ENCODE data around the gene EFNA1.
A peak's percentile ranks its signal among the peaks of the same experiment; 100 is the strongest.
"Not testable (repeated sequence)": the region's sequence is repeated elsewhere in the genome, so short reads cannot be mapped to it uniquely, and the experiment has no call there.

EFNA1 gene

GRCh38 chr1:155135415-155136028 is 7.8 kb downstream of the EFNA1 start, which contains the start of gene SLC50A1:
Gene SLC50A1, plus strand, starts transcription at chr1:155135852. Its CDS starts 60 bp downstream, at chr1:155135912.
- Mint-ChIP-seq H3K27ac (peak within 1 kb of the TSS; percentile 100), H3K4me1 (ENCODE audit: low read depth) (peaks cover 33% of the 10 kb centered on the region), H3K9me3 (no peaks in the 10 kb centered on the region), H3K36me3 (ENCODE audit: low read depth) (peaks cover 27% of the 10 kb centered on the region), H3K27me3 (ENCODE audit: low read depth) (no peaks in the 10 kb centered on the region), H3K4me3 (peak within 1 kb of the TSS; percentile 99)
- DNase-seq (ENCODE audit: low spot score): peak; percentile 95

DNA sequence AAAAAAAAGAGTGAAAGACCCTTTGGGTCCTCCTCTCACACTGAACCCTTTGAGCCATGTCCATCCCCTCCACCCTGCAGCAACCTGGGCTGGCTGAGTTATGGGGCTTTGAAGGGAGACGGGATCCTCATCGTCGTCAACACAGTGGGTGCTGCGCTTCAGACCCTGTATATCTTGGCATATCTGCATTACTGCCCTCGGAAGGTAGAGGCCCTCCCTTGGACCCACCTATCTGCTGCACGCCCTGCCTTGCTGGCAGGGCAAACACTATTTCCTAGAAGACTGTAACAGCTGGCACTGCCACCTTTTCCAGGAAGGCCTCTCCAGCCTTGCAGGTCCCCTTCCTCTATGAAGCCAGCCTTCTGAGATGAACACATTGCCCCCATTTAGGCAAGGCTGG is 9.1 kb downstream of the EFNA1 start:
- Mint-ChIP-seq H3K9me3 (no peaks in the 10 kb centered on the region), H3K4me3 (peak overlapping the region; percentile 99), H3K27ac (peak overlapping the region; percentile 100), H3K4me1 (ENCODE audit: low read depth) (peaks cover 35% of the 10 kb centered on the region), H3K27me3 (ENCODE audit: low read depth) (peaks cover 5% of the 10 kb centered on the region), H3K36me3 (ENCODE audit: low read depth) (peaks cover 27% of the 10 kb centered on the region)
- DNase-seq (ENCODE audit: low spot score): no peak

GRCh38 chr1:155137154-155137949 is 9.7 kb downstream of the EFNA1 start:
- Mint-ChIP-seq H3K36me3 (ENCODE audit: low read depth) (peaks cover 25% of the 10 kb centered on the region), H3K9me3 (no peaks in the 10 kb centered on the region), H3K4me3 (peak overlapping the region; percentile 99), H3K4me1 (ENCODE audit: low read depth) (peaks cover 35% of the 10 kb centered on the region), H3K27ac (peak overlapping the region; percentile 100), H3K27me3 (ENCODE audit: low read depth) (peaks cover 5% of the 10 kb centered on the region)
- DNase-seq (ENCODE audit: low spot score): no peak

DNA sequence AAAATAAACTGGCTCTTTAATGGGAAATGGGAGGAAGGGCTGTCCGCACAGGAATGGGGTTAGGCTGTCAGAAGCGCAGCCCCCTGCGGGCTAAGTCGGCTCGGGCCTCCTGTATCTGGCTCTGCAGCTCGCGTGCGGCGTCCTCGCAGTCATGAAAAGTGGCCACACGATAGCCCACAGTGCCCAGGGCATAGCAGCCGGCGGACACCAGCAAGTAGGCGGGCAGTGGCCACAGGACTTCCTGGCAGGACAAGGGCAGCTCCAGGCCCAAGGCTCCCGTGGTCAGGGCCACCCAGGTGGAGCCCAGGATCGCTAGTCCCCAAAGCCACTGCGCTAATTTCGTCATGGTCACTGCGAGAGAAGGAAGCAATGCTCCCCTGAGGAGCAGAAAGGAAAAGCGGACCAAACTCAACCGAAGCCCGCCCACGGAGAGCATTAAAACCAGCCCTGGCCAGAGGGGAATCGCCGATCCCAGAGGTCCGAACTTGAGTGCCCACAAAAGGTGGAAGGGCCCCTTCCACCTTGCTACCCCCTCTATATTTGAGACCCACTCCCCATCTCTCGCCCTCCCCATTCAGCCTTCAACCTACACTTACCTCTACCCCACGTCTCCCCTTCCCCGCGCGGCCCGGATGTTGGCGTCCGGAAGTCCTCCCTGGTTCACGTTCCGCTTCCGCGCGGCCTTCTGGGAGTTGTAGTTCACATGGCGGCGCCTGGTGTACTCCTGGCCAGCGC is 12.4 kb downstream of the EFNA1 start, which contains the start of gene DPM3:
Gene DPM3 (minus strand): TSS at position 637 of the 735 bp plus-strand sequence. CDS start 291 bp downstream, at position 346.
- H3K9me3 Mint-ChIP-seq: no peaks in the 10 kb centered on the region
- peaks cover 29% of the 10 kb centered on the region for H3K4me1 Mint-ChIP-seq (ENCODE audit: low read depth)
- peaks cover 8% of the 10 kb centered on the region for H3K27me3 Mint-ChIP-seq (ENCODE audit: low read depth)
- peak within 1 kb of the TSS; percentile 99 for H3K4me3 Mint-ChIP-seq
- DNase-seq (ENCODE audit: low spot score): peak; percentile 86
- H3K36me3 Mint-ChIP-seq (ENCODE audit: low read depth): peaks cover 23% of the 10 kb centered on the region
- peak within 1 kb of the TSS; percentile 95 for H3K27ac Mint-ChIP-seq

GRCh38 chr1:155140630-155140953 is 12.9 kb downstream of the EFNA1 start:
- Mint-ChIP-seq H3K27me3 (ENCODE audit: low read depth) (peaks cover 10% of the 10 kb centered on the region), H3K4me3 (peak overlapping the region; percentile 99), H3K36me3 (ENCODE audit: low read depth) (peaks cover 23% of the 10 kb centered on the region), H3K4me1 (ENCODE audit: low read depth) (peaks cover 27% of the 10 kb centered on the region), H3K9me3 (no peaks in the 10 kb centered on the region), H3K27ac (peak overlapping the region; percentile 95)
- no peak for DNase-seq (ENCODE audit: low spot score)

- H3K4me1 Mint-ChIP-seq (ENCODE audit: low read depth): peaks cover 24% of the 10 kb centered on the region
- no peaks in the 10 kb centered on the region for H3K9me3 Mint-ChIP-seq
- peaks cover 21% of the 10 kb centered on the region for H3K36me3 Mint-ChIP-seq (ENCODE audit: low read depth)
- no peak overlapping the region for H3K27ac Mint-ChIP-seq
- H3K27me3 Mint-ChIP-seq (ENCODE audit: low read depth): peaks cover 17% of the 10 kb centered on the region
- no peak overlapping the region for H3K4me3 Mint-ChIP-seq
- DNase-seq (ENCODE audit: low spot score): no peak
Measured at GRCh38 chr1:155141749-155142148, 14.1 kb downstream of the EFNA1 start.

DNA sequence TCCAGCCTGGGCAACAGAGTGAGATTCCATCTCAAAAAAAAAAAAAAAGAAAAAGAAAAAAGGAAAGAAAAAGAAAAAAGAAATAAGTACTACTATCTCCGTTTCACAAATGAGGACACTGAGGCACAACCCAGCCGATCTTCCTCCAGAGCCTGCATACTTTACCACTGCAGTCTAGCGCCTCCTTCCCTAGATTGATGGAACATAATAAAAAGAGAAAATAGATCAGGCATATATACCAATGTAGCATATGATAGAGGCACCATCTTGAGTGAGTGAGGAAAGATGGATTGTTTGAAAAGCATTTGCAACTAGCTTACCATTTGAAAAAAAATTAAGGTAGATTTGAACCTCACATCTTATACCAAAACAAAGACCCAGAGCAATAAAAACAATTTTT is 17.8 kb downstream of the EFNA1 start:
- no peaks in the 10 kb centered on the region for H3K36me3 Mint-ChIP-seq (ENCODE audit: low read depth)
- H3K27me3 Mint-ChIP-seq (ENCODE audit: low read depth): peaks cover 30% of the 10 kb centered on the region
- H3K4me3 Mint-ChIP-seq: no peak overlapping the region
- H3K9me3 Mint-ChIP-seq: no peaks in the 10 kb centered on the region
- no peak overlapping the region for H3K27ac Mint-ChIP-seq
- no peak for DNase-seq (ENCODE audit: low spot score)
- peaks cover 10% of the 10 kb centered on the region for H3K4me1 Mint-ChIP-seq (ENCODE audit: low read depth)

DNA sequence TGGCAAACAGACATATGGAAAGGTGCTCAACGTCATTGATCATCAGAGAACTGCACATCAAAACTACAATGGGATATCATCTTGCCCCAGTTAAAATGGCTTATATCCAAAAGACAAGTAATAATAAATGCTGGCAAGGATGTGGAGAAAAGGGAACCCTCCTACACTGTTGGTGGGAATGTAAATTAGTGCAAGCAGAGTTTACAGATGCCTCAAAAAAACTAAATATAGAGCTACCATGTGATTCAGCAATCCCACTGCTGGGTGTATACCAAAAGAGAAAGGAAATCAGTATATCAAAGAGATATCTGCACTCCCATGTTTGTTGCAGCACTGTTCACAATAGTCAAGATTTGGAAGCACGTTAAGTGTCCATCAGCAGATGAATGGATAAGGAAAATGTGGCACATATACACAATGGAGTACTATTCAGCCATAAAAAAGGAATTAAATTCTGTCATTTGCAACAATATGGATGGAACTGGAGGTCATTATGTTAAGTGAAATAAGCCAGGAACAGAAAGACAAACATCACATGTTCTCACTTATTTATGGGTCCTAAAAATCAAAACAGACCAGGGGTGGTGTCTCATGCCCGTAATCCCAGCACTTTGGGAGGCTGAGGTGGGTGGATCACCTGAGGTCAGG is 28.4 kb downstream of the EFNA1 start:
- not testable (repeated sequence) for H3K9me3 Mint-ChIP-seq; H3K4me1 Mint-ChIP-seq (ENCODE audit: low read depth); H3K36me3 Mint-ChIP-seq (ENCODE audit: low read depth); H3K27ac Mint-ChIP-seq; DNase-seq (ENCODE audit: low spot score); H3K4me3 Mint-ChIP-seq
- H3K27me3 Mint-ChIP-seq (ENCODE audit: low read depth): peaks cover 30% of the 10 kb centered on the region

DNA sequence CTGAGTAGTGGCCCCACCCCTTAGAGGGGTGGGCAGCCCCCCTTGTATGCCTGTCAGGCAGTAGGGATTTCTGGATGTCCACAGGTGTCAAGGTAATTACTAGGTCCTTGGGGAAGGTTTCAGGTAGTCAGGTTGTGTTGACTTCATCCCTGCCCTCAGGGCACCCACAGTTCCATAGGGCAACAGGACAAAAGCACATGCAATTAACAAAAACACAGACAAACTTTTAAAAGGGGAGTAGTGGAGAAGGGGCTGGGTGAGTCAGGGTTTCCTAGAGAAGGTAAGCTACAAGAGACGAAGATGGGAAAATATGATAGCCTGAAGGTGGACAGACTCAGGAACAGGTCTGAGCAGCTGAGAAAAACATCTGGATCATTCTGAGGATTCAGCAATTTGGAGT is 31.3 kb downstream of the EFNA1 start:
- DNase-seq (ENCODE audit: low spot score): no peak
- H3K4me3 Mint-ChIP-seq: no peak overlapping the region
- no peaks in the 10 kb centered on the region for H3K9me3 Mint-ChIP-seq
- peaks cover 21% of the 10 kb centered on the region for H3K27me3 Mint-ChIP-seq (ENCODE audit: low read depth)
- no peak overlapping the region for H3K27ac Mint-ChIP-seq
- no peaks in the 10 kb centered on the region for H3K36me3 Mint-ChIP-seq (ENCODE audit: low read depth)
- no peaks in the 10 kb centered on the region for H3K4me1 Mint-ChIP-seq (ENCODE audit: low read depth)

GRCh38 chr1:155160128-155160527 is 32.5 kb downstream of the EFNA1 start:
- H3K27ac Mint-ChIP-seq: no peak overlapping the region
- peaks cover 14% of the 10 kb centered on the region for H3K27me3 Mint-ChIP-seq (ENCODE audit: low read depth)
- H3K4me1 Mint-ChIP-seq (ENCODE audit: low read depth): no peaks in the 10 kb centered on the region
- no peaks in the 10 kb centered on the region for H3K36me3 Mint-ChIP-seq (ENCODE audit: low read depth)
- no peaks in the 10 kb centered on the region for H3K9me3 Mint-ChIP-seq
- no peak overlapping the region for H3K4me3 Mint-ChIP-seq
- DNase-seq (ENCODE audit: low spot score): no peak

- H3K27ac Mint-ChIP-seq; DNase-seq (ENCODE audit: low spot score); H3K36me3 Mint-ChIP-seq (ENCODE audit: low read depth); H3K27me3 Mint-ChIP-seq (ENCODE audit: low read depth); H3K4me1 Mint-ChIP-seq (ENCODE audit: low read depth); H3K9me3 Mint-ChIP-seq; H3K4me3 Mint-ChIP-seq: not testable (repeated sequence)
Measured at GRCh38 chr1:155162631-155163030, 35.0 kb downstream of the EFNA1 start.

GRCh38 chr1:155163785-155164184 is 36.1 kb downstream of the EFNA1 start:
- not testable (repeated sequence) for H3K36me3 Mint-ChIP-seq (ENCODE audit: low read depth); H3K9me3 Mint-ChIP-seq; H3K4me3 Mint-ChIP-seq; DNase-seq (ENCODE audit: low spot score); H3K27me3 Mint-ChIP-seq (ENCODE audit: low read depth); H3K27ac Mint-ChIP-seq
- H3K4me1 Mint-ChIP-seq (ENCODE audit: low read depth): peaks cover 11% of the 10 kb centered on the region

DNA sequence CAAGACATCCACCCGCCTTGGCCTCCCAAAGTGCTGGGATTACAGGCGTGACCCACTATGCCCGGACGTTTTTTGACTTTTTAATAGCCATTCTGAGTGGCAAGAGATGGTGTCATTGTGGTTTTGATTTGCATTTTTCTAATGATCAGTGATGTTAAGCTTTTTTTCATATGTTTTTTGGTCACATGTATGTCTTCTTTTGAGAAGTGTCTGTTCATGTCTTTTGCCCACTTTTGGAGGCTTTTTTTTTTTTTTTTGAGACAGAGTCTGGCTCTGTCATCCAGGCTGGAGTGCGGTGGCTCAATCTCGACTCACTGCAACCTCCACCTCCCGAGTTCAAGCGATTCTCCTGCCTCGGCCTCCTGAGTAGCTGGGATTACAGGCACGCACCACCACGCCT is 36.9 kb downstream of the EFNA1 start:
- H3K36me3 Mint-ChIP-seq (ENCODE audit: low read depth): peaks cover 13% of the 10 kb centered on the region
- not testable (repeated sequence) for H3K27ac Mint-ChIP-seq; H3K9me3 Mint-ChIP-seq; H3K27me3 Mint-ChIP-seq (ENCODE audit: low read depth); H3K4me3 Mint-ChIP-seq; DNase-seq (ENCODE audit: low spot score)
- peaks cover 15% of the 10 kb centered on the region for H3K4me1 Mint-ChIP-seq (ENCODE audit: low read depth)

DNA sequence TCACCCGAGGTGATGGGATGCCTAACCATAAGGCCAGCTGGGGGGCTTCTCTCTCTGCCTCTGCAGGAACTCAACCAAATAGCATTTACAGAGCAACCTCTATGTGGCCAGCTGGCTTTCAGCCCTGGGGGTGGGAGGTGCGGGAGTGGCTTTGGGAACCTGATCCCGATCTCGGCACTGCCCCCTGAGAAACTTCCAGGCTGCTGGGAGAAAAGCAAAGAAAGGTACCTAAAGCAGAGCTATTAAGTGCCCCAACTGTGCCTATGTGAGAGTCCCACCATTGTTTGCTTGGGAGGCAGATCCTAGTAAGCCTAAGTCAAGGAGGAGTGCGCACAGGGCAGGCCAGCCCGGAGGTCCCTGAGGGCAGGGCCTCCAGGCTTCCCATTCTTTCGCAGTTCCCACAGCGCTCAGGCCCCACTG is 38.4 kb downstream of the EFNA1 start:
- no peak overlapping the region for H3K4me3 Mint-ChIP-seq
- peaks cover 19% of the 10 kb centered on the region for H3K36me3 Mint-ChIP-seq (ENCODE audit: low read depth)
- H3K27ac Mint-ChIP-seq: no peak overlapping the region
- H3K9me3 Mint-ChIP-seq: no peaks in the 10 kb centered on the region
- no peaks in the 10 kb centered on the region for H3K27me3 Mint-ChIP-seq (ENCODE audit: low read depth)
- H3K4me1 Mint-ChIP-seq (ENCODE audit: low read depth): peaks cover 16% of the 10 kb centered on the region
- DNase-seq (ENCODE audit: low spot score): no peak
